HuH-7 (cell line): Measurements from ENCODE around the gene ATF6.

Experiments used
- DNase-seq: peaks from one replicate; pipeline ENCODE4 v3.0.0; 2011; ENCODE audit warnings: low spot score

Gene ATF6

DNA sequence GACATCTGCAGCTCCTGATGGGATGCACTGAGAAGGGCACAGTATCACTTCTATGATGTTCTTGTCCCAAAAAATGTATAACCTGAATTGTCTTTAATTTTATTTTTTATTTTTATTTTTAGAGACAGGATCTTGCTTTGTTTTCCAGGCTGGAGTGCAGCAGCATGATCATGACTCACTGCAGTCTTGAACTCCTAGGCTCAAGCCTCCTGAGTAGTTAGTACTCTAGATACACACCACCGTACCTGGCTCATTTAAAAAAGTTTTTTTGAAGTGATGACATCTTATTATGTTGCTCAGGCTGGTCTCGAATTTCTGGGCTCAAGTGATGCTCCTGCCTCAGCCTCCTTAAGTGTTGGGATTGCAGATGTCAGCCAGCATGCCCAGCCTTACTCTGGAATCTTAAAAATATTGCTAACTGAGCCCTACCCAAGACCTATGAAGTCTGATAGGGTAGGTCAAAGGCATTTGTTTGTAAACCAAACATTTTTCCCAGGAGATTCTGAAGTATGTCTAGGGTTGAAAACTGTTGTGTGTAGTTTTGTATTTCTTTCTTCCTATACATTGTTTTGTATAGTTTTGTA is 68.9 kb downstream of the ATF6 start:
- no peak for DNase-seq

DNA sequence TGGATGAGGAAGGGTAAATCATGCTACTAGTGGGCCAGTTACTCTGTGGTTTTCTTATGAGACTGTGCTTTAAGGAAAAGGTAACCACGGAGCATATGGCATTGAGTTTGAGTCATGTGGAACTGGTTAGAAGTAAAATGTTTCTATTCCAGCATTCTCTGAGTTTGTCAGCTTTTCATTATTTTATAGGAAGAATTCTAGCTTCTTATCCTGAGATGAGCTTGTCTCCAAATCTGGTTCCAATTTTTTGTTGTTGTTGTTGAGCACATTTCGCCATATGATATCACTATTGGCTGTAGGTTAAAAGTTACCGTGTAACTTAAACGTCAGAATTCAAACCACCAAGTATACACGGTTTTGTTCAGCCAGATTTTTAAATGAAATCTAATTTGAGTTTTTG is 69.9 kb downstream of the ATF6 start:
- DNase-seq: no peak

DNA sequence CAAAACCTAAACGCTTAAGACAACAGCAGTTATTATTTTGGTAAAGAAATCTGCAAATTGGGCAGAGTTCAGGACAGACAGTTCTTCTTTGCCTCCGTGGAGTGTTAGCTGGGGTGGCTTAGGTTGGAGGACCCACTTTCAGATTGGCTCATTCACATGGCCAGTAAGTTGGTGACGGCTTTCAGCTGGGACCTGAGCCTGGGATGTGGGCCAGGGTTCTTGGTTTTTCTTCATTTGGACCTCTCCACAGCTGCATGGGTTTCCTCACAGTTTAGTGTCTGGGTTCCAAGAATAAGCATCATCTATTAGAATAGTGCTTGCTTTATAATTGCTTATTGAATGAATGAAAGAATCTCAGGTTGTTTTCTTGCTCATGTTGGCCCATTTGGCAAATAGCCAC is 72.2 kb downstream of the ATF6 start:
- DNase-seq: no peak

DNA sequence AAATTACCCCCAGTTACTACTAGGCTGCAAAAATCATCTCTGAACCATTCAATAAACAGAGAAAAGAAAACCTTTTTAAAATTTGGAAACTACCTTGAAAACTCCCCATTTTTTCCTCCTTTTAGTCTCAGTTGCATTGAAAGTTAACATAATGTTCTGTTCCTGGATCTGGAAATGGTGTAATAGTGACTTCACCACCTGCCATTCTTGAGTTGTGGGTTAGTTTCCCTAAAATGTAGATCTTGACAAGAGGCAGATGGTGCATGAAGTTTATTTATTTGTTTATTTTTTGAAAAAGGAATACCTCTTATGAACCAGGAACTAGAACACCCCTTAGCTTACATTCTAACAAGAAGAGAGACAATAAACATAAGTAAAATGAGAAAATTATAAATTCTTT is 72.8 kb downstream of the ATF6 start:
- no peak for DNase-seq

DNA sequence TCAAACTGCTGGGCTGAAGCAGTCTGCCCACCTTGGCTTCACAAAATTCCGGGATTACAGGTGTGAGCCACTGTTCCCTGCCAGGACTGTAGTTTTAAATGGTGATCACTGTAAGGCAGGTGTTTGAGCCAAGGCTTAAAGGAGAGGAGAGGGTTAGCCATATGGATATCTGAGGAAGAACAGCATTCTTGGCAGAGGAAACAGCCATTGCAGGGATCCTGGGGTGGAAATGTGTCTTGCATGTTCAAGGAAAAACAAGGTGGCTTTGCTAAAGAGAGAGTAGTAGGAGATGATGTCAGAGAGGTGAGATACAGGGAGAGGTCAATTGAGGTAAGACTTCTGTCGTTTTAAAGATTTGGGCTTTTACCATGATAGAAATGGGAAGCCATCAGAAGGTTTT is 73.5 kb downstream of the ATF6 start:
- no peak for DNase-seq

DNA sequence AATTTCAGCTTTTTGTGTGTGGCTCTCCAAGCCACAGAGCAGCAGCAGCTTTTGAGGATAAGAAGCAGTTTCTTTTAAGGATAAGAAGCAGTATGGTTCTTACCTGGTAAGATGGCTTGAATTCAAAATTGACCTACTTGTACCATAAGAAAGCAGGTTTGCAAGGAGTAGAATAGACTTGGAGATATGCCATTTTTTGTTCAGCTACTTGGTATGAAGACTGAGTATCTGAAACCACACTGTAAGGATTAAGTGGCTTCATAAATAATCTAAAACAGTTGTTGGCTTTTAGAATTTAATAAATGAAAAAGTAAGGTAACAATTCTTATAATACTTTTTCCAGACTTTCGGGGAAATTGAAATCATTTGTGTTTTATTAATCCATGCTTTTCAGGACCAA is 74.2 kb downstream of the ATF6 start:
- no peak for DNase-seq

DNA sequence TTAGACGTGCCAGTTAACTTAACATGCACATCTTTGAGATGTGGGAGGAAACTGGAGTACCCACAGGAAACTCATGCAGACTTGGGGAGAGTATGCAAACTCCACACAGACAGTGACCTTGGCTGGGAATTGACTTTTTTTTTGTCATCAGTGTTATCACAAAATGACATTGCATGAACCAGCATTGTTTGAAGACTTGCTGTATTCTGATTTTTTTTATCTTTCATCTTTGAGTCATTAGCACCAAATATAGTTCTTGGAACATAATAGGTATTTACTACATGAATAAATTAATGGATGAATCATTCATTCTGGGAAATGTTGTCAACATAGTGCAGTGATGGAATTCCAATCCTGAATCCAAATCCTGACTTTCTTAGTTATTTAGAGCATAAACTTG is 77.0 kb downstream of the ATF6 start:
- DNase-seq: no peak

DNA sequence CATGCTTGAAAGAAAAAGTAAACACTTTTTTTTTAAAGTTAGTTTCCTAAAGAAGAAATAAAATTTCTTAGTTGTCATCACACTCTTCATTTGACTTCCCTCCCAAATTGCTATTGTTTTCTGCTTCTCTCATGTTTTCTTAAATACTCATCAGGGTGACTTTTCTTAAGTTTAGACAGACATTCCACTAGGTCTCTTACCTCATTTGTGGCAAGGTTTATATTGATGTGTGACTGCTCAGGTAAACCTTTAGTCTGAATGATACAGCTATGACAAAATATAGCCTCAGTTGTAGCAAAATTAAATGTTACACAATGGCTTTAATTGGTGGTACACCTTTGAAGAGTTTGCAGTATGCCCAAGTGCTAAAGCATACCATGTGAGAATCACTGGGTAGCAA is 78.6 kb downstream of the ATF6 start:
- DNase-seq: no peak

DNA sequence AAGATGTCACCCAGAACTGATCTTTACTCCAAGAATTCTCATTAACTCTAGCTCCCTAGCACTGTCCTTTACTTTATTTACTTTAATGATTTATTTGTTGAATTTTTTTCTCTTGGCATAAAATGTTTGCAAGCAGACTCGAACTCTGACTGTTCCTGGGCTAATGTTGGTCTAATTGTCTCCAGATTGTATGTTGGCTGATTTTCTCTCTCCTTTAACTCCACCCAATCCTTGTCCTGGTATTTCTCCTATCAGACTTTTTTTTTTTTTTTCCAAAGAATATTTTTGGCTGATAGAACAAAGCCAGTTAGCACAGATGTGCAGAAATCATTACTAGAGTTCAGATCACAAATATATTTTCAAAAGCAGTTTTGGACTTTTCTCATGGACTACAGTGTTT is 82.6 kb downstream of the ATF6 start:
- DNase-seq: no peak

DNA sequence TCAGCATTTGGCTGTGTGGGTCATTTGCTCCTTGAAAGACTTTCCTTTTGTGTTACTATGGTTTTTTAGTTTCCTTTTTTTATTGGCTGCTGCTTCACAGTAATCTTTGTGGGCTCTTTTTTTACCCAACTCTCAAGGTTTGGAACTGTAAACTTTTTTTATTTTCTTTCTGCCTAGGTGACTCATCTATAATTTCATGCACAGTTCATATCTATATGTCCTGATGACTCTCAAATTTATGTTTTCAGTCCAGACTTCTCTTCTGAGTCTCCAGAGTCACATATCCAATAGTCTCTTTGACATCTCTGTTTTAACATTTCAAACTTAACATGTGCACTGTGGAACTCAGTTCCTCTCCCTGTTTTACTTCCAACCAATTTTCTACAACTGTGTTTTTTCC is 83.4 kb downstream of the ATF6 start:
- no peak for DNase-seq

DNA sequence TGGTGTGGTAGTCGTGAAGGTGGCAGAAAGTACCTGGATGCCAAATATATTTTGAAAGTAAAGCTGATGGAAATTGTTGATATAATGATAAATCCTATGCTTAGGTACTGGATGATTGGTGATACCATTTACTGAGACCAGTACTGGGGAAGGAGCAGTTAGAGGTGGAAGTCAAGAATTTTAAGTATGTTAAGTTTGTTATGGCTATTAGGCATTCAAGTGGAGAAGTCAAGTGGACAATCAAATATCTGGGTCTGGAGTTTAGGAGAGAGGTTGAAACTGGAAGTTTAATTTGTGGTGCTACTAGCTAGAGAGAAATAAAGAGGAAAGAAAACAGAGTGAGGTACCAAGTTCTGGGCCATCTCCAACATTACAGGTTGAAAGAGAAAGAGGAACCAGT is 89.1 kb downstream of the ATF6 start:
- DNase-seq: no peak

DNA sequence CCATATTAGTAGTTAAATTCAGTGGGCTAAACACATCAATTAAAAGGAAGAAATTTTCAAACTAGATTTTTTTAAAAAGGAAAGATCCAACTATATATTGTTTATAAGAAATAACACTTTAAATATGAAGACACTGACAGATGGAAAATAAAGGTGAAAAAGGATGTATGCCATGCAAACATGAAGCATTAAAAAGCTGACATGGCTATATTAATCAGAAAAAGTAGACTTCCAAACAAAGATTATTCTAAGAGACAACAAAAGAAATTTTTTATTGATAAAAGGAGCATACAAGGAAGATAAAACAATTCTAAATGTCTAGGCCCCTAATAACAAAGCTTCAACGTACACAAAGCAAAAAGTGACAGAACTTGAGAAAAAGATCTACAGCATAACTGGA is 92.2 kb downstream of the ATF6 start:
- no peak for DNase-seq

DNA sequence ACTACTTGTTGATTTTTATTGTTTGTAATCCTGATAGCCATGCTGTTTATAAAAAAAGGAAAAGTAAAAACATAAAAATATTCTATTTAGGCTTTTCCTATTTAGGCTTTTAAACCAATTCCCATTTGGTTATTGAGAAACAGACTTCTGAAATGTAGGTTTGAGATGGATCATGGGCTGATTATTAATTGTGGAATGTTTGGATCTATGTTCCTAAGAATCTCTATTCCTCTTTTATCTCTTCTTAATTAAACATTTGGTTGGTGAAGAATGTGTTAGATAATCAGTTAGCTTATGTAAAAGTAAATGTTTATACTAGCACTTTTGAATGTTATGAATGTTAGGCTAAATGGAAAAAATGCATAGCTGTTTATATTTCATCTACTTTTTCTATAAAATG is 97.4 kb downstream of the ATF6 start:
- no peak for DNase-seq

DNA sequence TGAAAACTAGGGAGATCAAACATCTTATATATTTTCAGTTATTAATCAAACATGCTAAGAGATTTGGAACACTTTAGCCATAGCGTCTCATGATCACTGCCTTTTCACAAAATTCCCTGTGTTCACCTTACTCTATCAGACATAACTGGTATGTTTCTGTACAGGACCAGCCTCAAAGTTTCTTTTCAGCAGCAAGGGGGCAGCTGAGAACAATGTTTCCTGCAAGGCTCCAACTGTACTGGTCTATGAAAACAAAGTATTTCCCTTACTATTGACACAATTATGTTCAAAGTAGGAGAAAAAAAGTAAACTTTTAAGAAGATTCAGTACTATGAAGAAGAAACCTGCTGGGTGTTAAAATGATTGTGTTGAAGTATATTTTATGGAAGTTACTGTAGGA is 98.5 kb downstream of the ATF6 start:
- DNase-seq: no peak

DNA sequence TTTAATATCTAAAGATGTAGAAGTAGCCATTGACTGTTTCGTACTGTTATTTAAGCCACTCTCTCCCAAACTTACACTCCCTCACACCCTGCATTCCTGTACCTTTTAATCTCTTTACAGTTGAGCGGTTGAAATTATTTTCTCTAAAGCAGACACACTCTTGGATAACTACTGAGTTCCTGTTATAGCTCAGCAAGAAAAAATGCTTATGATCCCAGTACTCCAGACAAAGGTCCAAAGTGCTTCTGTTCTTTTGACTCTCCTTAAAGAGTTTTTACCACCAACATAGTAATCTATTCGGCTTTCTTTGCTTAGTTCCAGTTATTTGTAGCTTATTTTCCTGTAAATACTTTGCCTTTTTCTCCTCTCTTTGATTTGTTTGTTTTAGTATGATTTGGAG is 100.1 kb downstream of the ATF6 start:
- DNase-seq: no peak

DNA sequence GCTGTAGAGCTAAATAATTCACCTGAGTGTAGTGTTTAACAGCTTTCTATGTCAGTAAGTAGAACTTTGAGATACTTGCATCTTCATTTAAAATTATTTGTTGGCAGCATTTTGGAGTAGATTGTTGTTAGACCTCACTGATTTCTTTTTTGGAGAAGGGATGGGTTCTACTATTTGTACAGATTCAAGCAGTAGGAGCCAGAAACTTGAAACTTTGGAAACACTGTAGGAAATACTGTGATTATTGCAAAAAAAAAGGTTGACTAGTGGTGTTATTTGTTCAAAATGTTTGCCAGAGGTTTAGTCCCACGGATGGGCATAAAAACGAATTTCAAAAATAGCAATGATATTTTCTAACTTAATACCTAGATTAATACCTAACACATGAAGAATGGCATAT is 102.7 kb downstream of the ATF6 start:
- no peak for DNase-seq

DNA sequence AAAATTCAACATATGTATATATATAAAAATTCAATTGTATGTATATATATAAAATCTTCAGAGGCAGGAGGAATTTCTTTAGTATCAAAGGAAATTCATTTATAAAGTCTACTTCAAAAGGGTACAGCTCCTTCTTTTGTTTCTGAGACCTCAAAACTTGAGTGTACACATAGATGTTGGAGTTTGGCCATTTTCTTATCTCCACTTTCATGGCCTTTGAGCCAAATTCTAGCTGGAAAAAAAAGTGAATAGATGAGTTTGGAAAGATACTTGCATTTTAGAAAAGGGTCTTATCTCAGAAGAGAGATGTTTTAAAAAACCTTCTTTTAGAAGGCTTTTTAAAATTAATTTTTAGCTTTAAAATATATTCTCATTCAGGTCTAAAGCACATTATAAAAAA is 103.2 kb downstream of the ATF6 start:
- DNase-seq: no peak

DNA sequence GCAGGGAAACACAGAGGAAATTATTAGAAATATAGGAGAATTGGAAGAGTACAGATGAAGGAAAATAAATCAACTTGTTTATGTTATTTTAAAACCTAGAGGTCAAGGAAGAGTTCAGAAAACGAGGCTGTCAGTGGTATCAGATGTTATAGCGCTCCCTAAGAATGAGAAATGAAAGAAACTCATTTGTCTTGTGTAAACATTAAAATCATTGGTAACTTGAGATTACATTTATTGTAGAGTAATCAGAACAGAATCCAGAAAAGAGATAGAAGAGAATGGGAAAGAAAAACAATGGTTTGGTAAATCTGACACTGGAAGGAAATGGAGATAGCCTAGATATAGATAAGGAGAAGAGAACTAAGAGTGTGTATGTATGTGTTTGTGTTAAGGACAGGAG is 106.4 kb downstream of the ATF6 start:
- DNase-seq: no peak

DNA sequence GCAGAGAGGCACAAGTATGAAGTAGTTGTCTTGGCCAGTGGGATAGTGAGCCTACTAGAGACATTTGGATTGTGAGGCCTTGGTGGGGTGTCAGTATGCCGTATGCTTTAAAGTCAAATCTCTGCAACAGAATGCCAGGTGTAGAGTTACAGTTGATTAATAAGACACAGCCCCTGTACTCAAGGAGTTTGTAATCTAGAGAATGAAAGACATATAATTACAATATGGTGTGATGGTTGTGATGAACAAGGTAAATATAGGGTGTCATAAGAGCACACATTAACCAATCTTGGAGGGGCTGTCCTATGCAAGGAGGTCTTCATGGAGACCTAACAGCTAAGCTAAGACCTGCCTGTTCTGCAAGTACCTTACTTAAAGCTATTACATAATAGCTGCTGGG is 113.1 kb downstream of the ATF6 start:
- DNase-seq: no peak

DNA sequence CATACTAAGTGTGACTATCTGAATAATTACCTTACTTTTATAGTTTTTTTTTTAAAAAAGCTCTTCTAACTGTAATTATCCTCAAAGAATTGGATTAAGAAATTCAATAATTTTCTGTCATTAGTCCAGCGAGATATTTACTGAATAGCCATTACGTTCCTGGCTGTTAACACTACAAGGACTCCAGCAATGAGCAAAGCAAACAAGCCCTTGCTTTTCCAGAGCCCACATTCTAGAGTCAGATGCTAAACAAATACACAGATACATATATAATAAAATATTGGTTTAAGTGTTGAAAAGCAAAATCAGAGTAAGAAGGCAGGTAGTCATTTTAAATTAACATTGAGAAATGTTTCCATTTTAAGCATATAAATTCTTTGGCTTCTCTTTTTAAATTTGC is 118.4 kb downstream of the ATF6 start:
- peak; percentile 28 for DNase-seq

DNA sequence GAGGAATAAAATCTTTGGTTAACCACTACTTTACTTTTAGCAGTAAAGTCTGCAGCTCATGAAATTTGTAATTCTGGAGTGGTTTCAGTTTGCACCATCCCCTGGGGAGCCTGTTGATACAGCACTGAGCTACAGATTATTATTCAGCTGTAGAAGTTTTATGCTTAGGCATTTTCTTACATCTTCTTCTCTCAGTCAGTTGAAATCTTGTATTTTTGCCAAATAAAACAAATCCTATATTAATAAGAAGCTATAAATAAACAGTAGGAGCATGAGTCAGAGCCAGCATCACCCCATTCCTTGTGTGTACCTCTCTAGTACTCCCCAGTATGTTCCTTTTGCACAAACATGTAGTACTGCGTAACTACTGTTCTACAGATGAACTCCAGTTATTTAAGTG is 118.9 kb downstream of the ATF6 start:
- peak; percentile 6 for DNase-seq

DNA sequence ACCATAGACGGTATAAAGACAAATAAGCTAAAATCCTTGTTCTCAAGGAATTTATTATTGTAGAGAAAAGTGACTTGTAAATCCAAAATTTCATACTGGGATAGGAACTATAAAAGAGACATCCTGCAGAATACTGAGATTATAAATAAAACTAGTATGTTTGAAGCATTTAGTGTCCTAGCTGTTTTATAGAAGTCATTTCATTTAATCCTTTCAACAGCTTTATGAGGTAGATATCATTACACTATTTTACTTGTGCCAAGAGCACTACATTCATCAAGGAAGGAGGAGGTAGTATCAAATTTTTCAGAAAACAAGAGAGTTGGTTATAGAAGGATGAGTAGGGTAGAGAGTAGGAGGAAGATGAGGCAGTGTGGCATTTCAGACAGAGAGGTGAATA is 119.6 kb downstream of the ATF6 start:
- DNase-seq: no peak

DNA sequence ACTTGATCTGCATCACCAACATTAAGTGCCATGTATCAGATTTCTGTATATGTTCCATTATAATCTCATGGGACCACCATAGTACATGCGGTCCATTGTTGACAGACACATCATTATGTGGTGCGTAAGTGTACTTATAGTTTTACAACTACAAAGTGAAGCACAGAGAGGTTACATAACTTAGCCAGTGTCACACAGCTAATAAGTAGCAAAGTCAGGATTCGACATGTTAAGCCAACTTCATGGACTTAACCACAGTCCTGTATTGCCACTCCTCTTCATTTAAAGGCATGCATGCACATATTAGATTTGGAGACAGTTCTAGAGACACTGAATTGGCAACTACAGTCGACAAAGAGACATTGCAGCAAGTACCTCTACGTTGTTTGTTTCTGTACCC is 120.5 kb downstream of the ATF6 start:
- DNase-seq: no peak

DNA sequence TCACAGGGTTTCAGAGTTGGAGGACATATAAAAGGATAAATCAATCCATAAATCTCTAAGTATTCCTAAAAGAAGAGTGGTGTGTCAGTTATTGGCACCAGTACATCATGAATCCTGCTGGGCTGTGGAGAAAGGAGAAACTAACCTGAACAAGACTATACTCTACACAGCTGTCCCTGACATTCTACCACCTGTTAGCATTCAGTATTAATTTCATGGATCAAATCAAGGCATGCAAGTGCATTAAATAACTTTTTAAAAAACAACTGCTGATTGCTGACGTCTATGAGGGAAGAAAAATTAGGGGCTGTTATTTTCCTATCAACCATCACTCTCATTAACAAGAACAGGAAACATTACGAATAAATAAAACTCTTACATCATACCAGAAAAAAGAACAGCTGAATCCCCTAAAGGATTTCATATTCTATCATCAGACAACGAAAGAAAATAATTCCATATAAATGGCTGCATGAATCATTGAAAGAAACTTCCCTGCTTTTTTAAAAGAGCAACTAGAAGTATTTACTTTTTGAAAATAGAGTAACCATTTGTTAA is 121.7 kb downstream of the ATF6 start:
- DNase-seq: no peak

DNA sequence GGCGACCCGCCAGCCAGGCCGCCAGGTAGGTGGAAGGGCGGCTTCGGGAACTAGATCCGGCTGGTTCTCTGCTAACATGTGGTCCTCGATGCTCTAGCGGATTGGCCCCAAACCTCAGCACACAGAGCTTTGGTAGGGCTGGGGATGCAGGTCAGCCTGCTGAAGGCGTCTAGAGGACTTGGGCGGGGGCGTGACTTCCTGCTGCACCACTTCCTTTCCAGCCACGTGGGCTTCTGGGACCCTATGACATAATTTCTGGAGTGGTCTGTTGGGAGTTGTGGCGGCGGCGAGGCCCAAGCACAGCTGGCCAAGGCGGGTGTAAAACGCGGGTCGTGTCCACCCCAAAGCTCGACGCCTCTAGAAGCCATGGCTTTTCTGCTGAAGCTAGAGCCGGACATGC is 124.5 kb downstream of the ATF6 start:
- no peak for DNase-seq
